Activated CD4-positive, CD25-positive, alpha-beta regulatory T cell treated with anti-CD3 and anti-CD28 coated beads, Interleukin-2, amount 50 U/mL, for 16 hours (primary cell): ENCODE data around the gene CDH13.

Source experiments
- DNase-seq: peaks from one replicate; pipeline ENCODE4 v3.0.0-alpha.2; 2020; ENCODE audit warnings: low read depth, low spot score

The CDH13 gene

DNA sequence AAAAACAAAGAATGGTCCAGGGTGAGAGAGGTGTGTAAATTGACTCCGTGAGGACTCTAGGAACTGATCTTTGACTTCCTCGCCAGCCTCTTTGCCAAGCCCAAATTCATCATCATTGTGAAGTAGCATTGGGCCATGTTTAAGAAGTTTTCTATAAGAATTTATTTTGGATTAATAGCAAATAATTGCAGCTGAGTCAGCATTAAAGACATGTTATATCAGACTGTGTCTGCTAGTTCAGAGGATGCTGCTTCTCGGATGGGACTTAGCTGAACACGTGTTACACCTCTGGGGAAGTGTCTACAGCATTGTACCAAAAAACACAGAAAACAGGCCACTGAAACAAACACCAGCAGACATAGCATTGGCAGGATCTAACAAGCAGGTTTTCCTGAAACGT lies 366.6 kb downstream of the CDH13 start:
- DNase-seq = no peak

DNA sequence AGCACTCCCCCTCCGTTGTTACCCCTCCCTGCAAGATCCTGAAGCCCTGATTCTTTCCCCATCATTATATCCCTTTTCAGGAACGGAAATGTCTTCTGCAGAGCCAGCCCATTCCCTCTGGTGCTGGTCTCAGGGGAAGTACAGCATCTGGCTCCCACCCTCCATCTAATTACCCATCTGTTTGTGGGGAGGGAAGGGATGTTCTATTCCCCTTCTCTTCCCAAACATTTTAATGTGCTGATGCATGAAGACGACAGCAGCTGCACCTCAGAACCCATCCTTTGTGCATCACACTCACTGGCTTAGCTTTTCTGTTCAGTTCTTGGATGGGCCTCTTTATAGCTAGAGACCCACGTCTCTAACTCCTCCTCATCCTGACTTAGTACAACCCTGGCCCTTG lies 367.2 kb downstream of the CDH13 start:
- DNase-seq = no peak

DNA sequence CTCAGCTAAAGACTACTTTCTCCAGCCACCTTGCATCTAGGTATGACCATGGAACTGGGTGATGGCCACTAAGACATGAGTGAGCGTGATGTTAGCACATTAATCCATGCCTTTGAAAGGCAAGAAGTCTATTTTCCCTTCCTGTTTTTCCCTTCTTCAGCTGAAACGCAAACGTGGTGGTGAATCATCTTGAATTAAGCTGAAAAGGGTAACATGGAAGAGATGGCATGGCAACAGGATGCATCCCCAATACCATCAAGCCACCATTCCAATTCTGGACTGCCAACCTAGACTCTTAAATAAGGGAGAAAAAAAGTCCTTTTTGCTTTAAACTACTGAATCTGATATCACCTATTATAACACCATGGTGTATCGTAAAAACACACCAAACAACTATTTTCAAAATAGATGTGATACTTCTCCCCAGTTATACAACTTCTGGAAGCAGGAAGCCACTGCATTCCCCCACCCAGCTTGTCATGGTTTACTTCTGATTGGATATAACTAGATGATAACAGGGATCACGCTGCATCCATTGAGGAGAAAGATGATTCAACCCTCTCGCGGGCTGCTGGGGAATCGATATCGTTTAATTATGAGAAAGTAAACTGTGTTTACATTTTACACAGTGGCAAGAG lies 368.6 kb downstream of the CDH13 start:
- DNase-seq = no peak

DNA sequence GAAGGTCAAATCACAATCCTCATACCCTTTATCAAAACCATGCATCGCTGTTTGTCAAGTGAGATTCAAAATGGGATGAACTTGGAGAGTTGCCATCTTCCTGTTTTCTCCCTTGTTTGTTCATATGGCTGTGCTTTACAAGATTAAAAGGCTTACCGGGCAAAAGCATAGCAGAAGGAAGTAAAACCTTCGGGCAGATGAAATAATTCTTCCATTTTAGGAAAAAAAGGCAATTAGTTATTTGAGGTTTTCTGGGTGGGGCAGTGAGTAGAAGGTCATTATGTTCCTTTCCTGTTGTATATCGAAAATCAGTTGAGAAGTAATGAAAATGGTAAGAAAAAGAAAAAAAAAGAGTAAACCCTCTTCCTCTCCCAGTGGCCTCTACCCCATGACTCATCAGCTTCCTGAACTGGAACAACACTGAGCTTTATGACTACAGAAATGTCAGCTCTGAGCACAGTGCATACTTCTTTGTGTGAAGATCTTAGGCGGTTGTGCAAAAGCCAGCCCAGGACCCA lies 369.2 kb downstream of the CDH13 start:
- DNase-seq = no peak

DNA sequence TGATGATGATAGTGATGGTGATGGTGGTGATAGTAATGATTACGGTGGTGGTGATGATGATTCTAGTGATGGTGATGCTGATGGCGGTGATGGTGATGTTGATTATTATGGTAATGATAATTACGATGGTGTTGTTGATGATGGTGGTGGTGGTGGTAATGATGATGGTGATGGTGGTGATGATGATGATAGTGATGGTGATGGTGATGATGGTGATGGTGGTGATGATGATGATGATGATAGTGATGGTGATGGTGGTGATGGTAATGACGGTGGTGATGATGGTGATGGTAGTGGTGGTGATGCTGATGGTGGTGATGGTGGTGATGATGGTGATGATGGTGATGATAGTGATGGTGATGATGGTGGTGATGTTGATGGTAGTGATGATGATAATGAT lies 370.0 kb downstream of the CDH13 start:
- DNase-seq = no peak

DNA sequence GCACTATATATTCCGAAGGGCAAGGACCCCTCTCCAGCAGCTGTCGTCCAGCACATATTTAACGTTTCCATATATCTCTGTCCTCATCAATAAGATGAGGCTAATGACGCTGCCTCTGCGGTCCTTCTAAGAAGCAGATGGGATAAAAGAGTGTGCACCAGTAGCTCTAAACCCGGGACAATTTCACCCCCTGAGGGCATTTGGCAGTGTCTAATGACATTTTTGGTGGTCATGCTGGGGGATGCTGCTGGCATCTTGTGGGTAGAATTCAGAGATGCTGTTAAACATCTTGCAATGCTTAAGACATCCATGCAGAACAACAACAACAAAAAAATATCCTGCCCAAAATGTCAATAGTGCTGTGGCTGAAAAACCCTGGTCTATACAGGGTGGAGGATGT lies 372.9 kb downstream of the CDH13 start:
- DNase-seq = no peak

DNA sequence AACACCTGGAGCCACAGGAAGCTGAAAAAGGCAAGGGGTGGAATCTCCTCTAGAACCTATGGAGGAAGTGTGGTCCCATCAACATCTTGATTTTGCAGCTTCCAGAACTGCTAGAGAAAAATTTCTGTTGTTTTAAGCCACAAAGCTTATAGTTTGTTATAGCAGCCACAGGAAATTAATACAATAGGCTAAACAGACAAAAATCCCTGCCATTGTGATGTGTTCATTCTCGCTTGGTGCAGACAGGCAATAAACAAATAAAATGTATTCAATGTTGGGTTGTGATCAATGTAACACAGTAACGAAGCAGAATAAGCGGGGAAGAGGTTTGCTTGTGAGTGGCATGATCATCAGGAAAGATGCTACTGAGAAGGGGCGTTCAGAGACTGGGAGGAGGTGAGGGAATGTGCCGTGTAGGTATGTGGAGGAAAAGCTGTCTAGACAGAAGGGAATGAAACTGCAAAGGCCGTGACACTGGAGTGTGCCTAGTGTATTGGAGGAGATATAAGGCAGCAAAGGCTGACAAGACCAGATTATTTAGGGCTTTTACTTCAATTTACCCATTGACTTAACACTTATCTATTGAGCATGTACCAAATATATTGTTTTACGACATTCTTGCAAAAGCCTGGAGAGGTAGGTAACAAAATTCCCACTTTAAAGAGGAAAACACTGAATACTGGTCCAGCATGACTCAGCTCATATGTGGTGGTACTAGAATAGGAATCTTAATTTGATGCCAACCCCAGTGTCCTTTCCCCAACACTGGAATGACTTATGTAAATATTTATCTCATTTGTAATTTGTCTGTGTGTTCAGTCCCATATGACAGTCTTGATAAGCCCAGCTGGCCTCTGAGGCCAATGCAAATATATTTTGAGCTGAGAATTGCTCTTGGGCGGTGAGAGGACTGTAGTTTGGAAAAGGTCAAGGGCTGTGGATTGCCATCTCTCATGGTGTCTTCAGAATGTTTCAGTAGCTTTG lies 375.9 kb downstream of the CDH13 start:
- no peak for DNase-seq

DNA sequence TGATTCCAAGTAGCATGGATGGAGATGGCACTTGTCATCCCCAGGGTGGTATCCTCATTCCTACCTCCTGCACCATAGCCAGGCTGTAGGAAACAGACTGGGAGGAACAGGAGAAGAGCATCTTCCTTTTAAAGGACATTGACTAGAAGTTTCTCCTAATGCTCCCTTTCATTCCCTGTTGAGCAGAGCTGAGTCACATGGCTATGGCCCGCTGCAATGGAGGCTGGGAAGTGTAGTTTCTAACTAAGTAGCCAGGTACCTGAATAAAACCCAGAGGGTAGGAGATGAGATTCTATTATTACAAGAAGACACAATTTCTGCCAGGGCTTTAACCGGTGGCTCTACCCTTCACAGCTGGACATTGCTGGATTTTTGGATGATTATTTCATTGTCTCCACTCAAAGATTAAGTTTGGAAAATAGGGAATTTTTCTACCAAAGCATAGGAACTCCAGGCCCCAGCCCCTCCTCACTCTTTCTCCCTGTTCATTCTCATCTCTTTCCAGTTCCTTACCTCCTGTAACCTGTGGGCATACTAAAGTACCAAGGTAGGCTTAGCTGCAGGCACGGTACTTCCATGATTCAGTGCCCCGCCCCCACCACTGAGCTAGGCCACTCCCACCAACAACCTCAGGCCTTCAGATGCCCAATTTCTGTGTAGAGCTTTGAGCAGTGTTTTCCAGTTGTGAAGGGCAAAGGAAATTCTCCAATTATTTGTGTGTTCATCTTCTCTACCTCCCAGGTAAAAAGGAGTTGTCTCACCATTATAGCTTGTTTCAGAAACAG lies 378.3 kb downstream of the CDH13 start:
- DNase-seq = no peak

DNA sequence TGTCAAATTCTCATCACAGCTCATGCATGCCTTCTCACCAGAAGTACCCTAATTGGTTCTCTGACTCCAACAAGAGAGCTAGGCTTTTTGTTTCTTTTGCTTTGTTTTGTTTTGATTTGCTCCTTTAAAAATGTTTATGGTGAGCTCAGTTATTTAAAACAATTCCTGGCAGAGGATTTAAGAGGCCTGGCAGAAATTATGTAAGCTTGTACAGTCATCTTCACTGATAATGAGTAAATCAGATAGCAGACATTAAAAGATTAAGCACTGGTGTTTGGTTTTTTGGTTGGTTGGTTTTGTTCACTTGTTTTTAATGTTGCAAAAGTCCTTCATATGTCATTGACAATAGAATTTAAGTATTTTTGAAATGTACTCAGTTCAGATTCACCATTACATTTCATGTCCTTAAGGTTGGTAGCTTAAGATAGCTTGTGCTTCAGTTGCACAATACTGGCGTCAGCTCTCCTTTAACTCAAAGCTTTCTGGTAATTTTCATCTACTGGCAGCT lies 378.9 kb downstream of the CDH13 start:
- DNase-seq = no peak

DNA sequence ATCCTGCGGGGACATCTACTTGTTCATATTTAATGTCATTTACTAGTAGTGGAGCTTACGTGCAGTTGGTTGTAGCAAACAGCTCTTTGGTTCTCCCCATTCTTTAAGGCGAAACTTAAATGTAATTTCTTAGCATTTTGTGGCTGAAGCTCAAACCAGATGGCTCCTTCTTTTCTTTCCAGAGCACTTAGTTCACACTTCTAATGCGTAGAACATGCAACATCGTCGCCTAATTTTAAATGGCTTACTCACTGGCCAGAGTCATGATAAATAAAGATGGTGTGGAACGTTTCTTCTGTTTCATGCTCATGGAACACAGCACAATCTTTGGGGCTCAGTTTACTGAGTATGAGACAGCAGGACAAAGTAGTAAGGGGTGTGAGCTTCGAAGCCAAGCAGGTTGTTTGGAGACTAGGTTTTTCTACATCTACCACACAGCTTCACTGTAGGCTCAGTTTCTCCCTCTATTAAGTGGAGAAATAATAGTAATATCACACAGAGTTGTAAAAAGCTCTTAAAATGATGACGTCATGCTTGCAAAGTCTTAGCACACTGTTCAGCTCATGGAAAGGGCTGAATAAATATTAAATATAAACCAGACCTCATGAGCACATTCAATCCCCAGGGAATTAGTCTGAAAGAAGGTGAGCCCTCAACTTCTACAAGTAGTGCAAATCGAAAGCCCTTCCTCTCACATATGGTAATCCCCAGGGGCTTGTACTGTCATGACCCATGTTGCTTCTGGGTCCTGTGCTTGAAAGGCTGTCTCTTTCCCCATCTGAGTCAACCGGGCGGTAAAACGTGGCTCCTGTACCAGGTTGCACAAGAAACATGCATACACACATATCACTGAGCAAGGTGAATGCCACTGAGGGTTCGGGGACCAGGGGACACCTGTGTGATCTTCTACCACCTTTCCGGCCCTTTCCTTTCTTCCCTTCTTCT lies 384.3 kb downstream of the CDH13 start:
- no peak for DNase-seq

DNA sequence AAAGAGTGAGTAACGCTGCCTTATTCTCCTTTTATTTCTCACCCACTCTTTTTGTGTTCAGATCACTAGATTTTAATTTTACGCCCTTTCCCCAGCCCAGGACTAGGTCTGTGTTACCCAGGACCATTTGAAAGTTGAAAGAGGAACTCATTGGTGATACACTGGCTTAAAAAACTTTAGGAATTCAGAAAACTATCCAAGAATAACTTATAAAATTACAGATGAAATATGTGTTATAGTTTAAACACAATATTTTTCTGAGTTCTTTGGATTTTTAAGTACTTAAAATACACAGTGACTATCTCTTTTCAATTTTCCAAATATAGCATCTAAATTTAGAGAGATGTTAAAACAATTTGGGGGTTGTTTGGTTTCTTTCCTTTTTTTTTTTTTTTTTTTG lies 385.2 kb downstream of the CDH13 start:
- DNase-seq = no peak

DNA sequence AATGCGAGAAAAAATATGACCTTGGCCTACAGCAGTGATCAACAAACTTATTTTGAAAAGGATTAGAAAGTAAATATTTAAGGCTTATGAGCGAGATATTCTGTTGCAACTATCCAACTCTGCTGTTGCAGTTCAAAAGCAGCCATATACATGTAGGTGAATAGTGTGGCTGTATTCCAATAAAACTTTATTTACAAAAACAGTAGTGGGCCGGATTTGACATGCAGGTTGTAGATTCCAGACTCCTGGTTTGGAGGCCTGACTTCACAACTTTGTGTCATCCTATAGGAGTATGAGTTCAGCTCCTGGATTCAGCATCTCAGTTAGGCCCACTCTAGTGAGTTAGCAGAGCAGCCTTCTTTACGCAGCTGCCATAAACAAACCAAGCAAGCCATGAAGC lies 386.3 kb downstream of the CDH13 start:
- DNase-seq = no peak

DNA sequence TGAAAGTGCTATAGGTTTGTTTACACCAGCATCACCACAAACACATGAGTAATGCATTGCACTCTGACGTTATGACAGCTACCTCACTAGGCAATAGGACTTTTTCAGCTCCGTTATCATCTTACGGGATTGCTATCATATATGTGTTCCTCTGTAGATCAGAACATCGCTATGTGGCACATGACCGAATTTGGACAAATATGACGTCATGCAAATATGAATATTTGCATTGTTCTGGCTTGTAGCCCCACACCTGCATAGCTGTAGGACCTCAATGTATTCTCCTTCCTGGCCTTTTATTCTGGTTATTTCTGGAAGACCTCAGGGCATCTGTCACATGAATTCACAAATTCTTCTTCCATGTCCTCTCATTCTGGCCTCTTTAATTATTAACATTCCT lies 393.2 kb downstream of the CDH13 start:
- no peak for DNase-seq

DNA sequence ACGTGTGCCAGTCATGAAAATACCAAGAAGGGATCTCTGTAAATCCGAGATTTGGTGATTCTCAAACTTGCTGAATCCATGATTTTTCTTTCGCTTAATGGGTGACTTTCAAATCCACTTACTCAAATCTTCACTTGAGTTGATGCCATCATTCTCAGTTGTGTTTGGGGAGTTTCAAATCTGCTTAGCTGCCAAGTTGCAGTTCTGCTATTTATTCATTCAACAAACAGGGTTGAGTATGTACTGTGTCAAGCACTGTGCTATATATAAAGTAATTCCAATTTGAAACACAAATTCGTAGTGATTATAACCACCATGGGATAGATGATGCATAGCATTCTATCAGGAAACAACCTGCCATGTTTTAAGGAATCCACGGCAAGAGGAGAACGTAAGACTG lies 394.3 kb downstream of the CDH13 start:
- DNase-seq = no peak

DNA sequence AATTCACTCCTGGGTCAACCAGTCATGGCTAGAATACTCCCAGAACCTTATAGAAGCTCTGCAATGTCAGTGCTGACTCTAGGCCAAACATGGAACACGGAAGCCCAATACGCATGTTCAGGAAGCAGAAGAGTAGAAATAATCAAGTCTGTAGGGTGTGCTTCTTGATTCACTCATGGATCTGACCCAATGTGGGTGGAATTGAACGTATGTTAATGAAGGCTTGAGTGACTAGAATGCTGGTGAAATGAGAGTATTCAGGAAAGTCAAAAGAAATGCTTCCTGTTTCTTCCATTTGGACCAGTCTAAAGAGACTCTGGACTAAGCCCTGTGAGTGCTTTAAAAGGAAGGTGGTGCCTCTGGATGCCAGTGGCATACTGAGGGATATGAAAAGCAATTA lies 395.0 kb downstream of the CDH13 start:
- DNase-seq = no peak

DNA sequence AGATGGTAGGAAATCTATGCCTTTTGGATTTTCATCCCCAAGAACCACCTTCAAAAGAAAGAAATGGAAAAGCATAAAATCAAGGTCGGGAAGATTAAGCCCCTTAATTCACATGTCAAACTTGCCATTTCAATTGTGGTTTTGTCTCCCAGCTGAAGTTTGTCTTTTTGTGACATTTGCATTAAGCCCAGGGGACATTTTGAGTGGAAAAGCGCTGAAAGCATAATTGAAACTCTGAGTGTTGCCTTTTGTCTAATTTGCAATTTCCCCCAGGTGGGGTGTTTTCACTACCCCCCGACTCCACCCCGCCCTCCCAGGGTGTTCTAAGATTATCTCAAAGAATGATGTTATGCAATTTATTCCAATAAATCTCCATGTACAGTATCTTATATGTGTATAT lies 396.2 kb downstream of the CDH13 start:
- DNase-seq = no peak

DNA sequence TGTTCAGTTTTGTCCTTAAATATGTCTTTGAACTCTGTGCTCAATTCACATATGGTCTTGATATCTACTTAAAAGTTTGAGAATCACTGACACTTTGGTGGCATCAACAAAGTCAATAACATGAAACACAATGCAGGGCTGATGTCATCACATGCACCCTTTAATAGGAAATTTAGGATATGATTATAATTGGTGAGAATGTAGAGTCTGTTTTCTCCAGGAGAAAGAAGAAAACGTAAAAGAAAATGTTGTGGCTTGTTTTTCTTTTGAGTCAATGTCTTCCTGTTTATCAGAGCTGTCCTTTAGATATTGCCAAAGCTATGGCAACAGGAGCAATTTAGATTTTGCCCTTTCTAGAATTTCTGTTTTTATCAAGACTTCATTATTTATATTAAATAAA lies 396.9 kb downstream of the CDH13 start:
- no peak for DNase-seq

DNA sequence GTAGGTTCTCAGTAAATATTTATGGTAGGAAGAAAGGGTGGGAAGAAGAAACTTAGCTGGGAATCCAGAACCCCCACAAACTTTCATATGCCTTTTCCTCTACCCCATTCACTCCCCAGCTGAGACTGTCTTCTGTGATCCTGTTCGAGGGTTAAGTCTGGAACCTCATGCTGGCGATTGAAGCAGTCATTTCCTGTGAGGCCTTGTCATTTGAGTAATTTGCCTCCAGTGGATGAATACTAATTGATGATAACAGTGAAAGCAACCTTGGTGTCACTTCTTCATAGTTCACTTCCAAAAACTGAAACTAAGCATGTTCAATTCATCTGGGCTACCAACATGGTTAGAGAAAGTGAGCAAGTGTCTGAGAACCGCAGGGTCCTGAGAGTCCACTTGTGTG lies 401.2 kb downstream of the CDH13 start:
- no peak for DNase-seq

DNA sequence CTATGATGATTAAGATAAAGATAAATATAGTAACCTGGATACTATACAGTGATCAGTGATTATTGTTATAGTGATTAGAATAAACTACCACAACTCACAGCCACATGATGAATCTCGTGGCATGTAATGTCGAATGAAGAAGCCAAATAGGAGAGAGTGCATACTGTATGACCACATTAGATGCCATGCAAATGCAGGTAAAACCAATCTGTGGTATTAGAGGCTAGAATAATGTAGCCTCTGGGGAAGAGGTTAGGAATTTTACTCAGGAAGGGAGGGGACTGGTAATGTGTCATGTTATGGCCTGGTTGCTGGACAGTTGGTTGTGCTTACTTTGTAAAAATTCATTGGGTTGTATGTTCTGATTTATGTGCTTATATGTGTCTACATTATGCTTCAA lies 402.7 kb downstream of the CDH13 start:
- no peak for DNase-seq

DNA sequence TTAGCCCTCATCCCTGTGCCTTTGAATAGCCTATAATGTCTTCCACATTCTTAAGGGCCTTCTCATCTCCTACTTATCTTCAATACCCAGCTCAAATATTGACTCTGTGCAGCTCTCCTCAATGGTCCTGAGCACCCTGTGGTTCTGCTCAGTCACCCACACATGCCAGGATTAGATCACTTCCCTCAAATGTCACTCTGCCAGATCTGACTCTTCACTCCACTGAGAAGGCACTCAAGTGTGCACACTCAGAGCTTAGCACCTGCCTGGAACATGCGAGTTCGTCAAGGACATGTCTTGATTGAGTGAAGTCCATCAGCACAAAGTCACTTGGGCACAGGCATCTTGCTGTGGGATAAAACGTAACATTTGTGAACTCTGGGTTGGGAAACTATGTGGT lies 404.8 kb downstream of the CDH13 start:
- no peak for DNase-seq

DNA sequence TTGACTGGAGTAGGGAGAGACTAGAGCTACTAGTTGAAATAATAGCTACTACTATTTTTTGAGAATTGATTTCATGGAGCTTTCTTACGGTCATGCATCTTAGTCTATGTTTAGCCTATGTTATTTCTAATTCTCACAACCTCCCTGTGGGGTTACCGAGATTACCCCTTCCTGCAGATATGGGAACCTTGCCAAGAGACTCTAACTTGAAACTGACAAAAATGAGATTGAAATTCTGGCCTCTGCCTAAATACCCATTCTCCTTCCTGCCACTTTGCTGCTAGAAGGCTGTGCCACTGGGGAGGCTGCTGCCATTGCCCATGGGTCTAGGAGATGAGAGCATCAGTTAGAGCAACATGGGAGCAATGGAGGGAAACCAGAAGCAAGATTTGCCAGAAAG lies 410.3 kb downstream of the CDH13 start:
- DNase-seq = no peak
